ENCODE results near the gene WDR13. TPM values are rescaled to one million over a fixed set of nuclear protein-coding genes. Genes with fewer than 3 reads are reported as not detected.
A peak's percentile ranks its signal among the peaks of the same experiment; 100 is the strongest.

WDR13 gene
- total RNA-seq, 1 donor from 2014 or later: 20.9 TPM

- Histone ChIP-seq H3K4me1 (no peaks in the 10 kb centered on the region), H3K27me3 (no peaks in the 10 kb centered on the region), H3K4me3 (no peak overlapping the region), H4K20me1 (ENCODE audit: low read depth) (no peaks in the 10 kb centered on the region), H3K9me3 (ENCODE audit: low read depth) (no peaks in the 10 kb centered on the region), H3F3A (ENCODE audit: low read depth) (no peaks in the 10 kb centered on the region), H3K27ac (no peak overlapping the region), H3K4me2 (no peak overlapping the region), H3K79me2 (ENCODE audit: low read depth) (no peaks in the 10 kb centered on the region), H2AFZ (replicated peaks) (no peak overlapping the region), H3K9ac (no peak overlapping the region), H3K36me3 (no peaks in the 10 kb centered on the region)
- Mint-ChIP-seq H3K4me3 (no peak overlapping the region), H3K27ac (no peak overlapping the region), H3K9me3 (peaks cover 8% of the 10 kb centered on the region), H3K36me3 (peaks cover 4% of the 10 kb centered on the region), H3K27me3 (ENCODE audit: insufficient read depth, low read depth) (peaks cover 3% of the 10 kb centered on the region), H3K4me1 (peaks cover 7% of the 10 kb centered on the region)
- no peak for DNase-seq (ENCODE audit: low spot score)
- TF ChIP-seq EZH2 (IDR thresholded peaks at IDR 0.05) (no peak), EZH2phosphoT487 (IDR thresholded peaks at IDR 0.05) (no peak)
- TF ChIP-seq, protein P1, sequence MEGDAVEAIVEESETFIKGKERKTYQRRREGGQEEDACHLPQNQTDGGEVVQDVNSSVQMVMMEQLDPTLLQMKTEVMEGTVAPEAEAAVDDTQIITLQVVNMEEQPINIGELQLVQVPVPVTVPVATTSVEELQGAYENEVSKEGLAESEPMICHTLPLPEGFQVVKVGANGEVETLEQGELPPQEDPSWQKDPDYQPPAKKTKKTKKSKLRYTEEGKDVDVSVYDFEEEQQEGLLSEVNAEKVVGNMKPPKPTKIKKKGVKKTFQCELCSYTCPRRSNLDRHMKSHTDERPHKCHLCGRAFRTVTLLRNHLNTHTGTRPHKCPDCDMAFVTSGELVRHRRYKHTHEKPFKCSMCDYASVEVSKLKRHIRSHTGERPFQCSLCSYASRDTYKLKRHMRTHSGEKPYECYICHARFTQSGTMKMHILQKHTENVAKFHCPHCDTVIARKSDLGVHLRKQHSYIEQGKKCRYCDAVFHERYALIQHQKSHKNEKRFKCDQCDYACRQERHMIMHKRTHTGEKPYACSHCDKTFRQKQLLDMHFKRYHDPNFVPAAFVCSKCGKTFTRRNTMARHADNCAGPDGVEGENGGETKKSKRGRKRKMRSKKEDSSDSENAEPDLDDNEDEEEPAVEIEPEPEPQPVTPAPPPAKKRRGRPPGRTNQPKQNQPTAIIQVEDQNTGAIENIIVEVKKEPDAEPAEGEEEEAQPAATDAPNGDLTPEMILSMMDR (IDR thresholded peaks at IDR 0.05): no peak
These were observed 1.4 kb upstream of the WDR13 start for GRCh38 chrX:48595929-48596328.

GRCh38 chrX:48598614-48599013, 1.3 kb downstream of the WDR13 start:
- no peak overlapping the region for H3K27ac Mint-ChIP-seq

DNA sequence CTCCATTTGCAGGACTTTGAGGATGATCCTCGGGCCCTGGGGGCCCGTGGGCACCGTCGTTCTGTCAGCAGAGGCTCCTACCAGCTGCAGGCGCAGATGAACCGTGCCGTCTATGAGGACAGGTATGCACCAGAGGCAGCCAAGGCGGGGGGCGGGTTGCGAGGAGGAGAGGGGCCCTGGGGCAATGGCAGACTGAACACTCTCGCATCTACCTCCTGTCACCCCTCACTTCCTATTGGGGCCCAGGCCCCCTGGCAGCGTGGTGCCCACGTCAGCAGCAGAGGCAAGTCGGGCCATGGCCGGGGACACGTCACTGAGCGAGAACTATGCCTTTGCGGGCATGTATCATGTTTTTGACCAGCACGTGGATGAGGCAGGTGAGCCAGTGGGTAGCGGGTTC, 2.0 kb downstream of the WDR13 start:
- peaks cover 4% of the 10 kb centered on the region for H3K4me1 Mint-ChIP-seq
- Histone ChIP-seq H3F3A (ENCODE audit: low read depth) (no peaks in the 10 kb centered on the region), H3K36me3 (no peaks in the 10 kb centered on the region), H3K79me2 (ENCODE audit: low read depth) (no peaks in the 10 kb centered on the region), H3K4me1 (no peaks in the 10 kb centered on the region), H3K9ac (no peak overlapping the region), H2AFZ (replicated peaks) (no peak overlapping the region), H3K9me3 (ENCODE audit: low read depth) (no peaks in the 10 kb centered on the region), H3K27ac (no peak overlapping the region), H4K20me1 (ENCODE audit: low read depth) (no peaks in the 10 kb centered on the region), H3K27me3 (no peaks in the 10 kb centered on the region), H3K4me3 (no peak overlapping the region), H3K4me2 (no peak overlapping the region)
- H3K9me3 Mint-ChIP-seq: peaks cover 11% of the 10 kb centered on the region
- peaks cover 6% of the 10 kb centered on the region for H3K27me3 Mint-ChIP-seq (ENCODE audit: insufficient read depth, low read depth)
- peaks cover 8% of the 10 kb centered on the region for H3K36me3 Mint-ChIP-seq
- H3K4me3 Mint-ChIP-seq: peak overlapping the region; percentile 73
- DNase-seq (ENCODE audit: low spot score): no peak
- no peak for TF ChIP-seq EZH2 (IDR thresholded peaks at IDR 0.05)
- TF ChIP-seq, protein P1 (IDR thresholded peaks at IDR 0.05): no peak
- TF ChIP-seq EZH2phosphoT487 (IDR thresholded peaks at IDR 0.05): no peak
- no peak overlapping the region for H3K27ac Mint-ChIP-seq

More at GRCh38 chrX:48598614-48599013, 1.3 kb downstream of the WDR13 start:
- H2AFZ ChIP-seq (replicated peaks): no peak overlapping the region
- no peak for DNase-seq (ENCODE audit: low spot score)
- no peak overlapping the region for H3K4me2 ChIP-seq
- no peaks in the 10 kb centered on the region for H3K9me3 ChIP-seq (ENCODE audit: low read depth)
- H3K4me1 ChIP-seq: no peaks in the 10 kb centered on the region
- Mint-ChIP-seq H3K4me3 (peak overlapping the region; percentile 95), H3K27me3 (ENCODE audit: insufficient read depth, low read depth) (peaks cover 6% of the 10 kb centered on the region), H3K4me1 (peaks cover 4% of the 10 kb centered on the region), H3K36me3 (peaks cover 8% of the 10 kb centered on the region), H3K9me3 (peaks cover 11% of the 10 kb centered on the region)
- TF ChIP-seq, protein P1 (IDR thresholded peaks at IDR 0.05): no peak
- no peak for TF ChIP-seq EZH2 (IDR thresholded peaks at IDR 0.05)
- TF ChIP-seq EZH2phosphoT487 (IDR thresholded peaks at IDR 0.05): no peak
- H3K4me3 ChIP-seq: no peak overlapping the region
- no peaks in the 10 kb centered on the region for H4K20me1 ChIP-seq (ENCODE audit: low read depth)
- H3K27ac ChIP-seq: no peak overlapping the region
- H3F3A ChIP-seq (ENCODE audit: low read depth): no peaks in the 10 kb centered on the region
- H3K9ac ChIP-seq: no peak overlapping the region
- no peaks in the 10 kb centered on the region for H3K27me3 ChIP-seq
- H3K79me2 ChIP-seq (ENCODE audit: low read depth): no peaks in the 10 kb centered on the region
- H3K36me3 ChIP-seq: no peaks in the 10 kb centered on the region

Data from neural progenitor cell (in vitro differentiated cells).